ENCODE results near the gene PIANP.

Gene PIANP

GRCh38 chr12:6667559-6668210 lies 32.9 kb downstream of the PIANP start:
- TF ChIP-seq, protein P1, sequence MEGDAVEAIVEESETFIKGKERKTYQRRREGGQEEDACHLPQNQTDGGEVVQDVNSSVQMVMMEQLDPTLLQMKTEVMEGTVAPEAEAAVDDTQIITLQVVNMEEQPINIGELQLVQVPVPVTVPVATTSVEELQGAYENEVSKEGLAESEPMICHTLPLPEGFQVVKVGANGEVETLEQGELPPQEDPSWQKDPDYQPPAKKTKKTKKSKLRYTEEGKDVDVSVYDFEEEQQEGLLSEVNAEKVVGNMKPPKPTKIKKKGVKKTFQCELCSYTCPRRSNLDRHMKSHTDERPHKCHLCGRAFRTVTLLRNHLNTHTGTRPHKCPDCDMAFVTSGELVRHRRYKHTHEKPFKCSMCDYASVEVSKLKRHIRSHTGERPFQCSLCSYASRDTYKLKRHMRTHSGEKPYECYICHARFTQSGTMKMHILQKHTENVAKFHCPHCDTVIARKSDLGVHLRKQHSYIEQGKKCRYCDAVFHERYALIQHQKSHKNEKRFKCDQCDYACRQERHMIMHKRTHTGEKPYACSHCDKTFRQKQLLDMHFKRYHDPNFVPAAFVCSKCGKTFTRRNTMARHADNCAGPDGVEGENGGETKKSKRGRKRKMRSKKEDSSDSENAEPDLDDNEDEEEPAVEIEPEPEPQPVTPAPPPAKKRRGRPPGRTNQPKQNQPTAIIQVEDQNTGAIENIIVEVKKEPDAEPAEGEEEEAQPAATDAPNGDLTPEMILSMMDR (IDR thresholded peaks at IDR 0.05; ENCODE audit: low read depth, low read length, poor library complexity, severe bottlenecking) = peak; percentile 43
- TF ChIP-seq EZH2phosphoT487 (IDR thresholded peaks at IDR 0.05; ENCODE audit: borderline replicate concordance, low read length) = no peak
- Histone ChIP-seq H3K36me3 (ENCODE audit: control insufficient read depth, low read length) (peaks cover 65% of the 10 kb centered on the region), H3K4me1 (ENCODE audit: control insufficient read depth, low read length) (peaks cover 10% of the 10 kb centered on the region)

DNA sequence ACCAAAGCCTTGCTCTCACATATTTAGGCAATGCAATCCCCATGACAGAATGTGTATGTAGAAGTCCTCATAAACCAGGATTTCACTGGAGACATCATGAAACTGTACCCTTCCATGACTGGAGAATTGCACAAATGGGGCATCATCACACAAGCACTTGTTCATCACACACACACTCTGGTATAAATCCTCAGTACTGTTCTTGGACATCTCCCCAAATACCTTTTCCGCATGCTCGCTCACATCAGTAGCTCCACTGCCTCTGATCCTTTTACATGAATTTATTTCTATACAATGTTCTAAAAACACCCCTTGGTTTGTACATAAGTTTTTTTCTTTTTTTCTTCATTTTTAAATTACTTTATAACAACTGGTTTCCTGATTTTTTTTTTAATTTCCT lies 34.4 kb downstream of the PIANP start:
- Histone ChIP-seq H3K79me2 (ENCODE audit: control insufficient read depth, low read length) (peaks cover 15% of the 10 kb centered on the region), H3K27me3 (ENCODE audit: control insufficient read depth, low read length) (no peaks in the 10 kb centered on the region), H3K36me3 (ENCODE audit: control insufficient read depth, low read length) (peaks cover 50% of the 10 kb centered on the region), H3K4me3 (ENCODE audit: low read length) (no peak overlapping the region), H3K4me1 (ENCODE audit: control insufficient read depth, low read length) (peaks cover 20% of the 10 kb centered on the region), H3K9me3 (ENCODE audit: control insufficient read depth, insufficient read depth, low read length) (no peaks in the 10 kb centered on the region), H4K20me1 (ENCODE audit: control insufficient read depth, insufficient read depth, low read depth, low read length) (no peaks in the 10 kb centered on the region), H3K4me2 (ENCODE audit: low read length) (no peak overlapping the region), H3K9me2 (replicated peaks; ENCODE audit: control insufficient read depth, low read length) (no peaks in the 10 kb centered on the region), H3K27ac (ENCODE audit: low read depth, low read length) (no peak overlapping the region), H3F3A (ENCODE audit: control insufficient read depth, insufficient read depth) (peaks cover 21% of the 10 kb centered on the region)
- TF ChIP-seq EZH2phosphoT487 (IDR thresholded peaks at IDR 0.05; ENCODE audit: borderline replicate concordance, low read length) = no peak
- TF ChIP-seq, protein P1 (IDR thresholded peaks at IDR 0.05; ENCODE audit: low read depth, low read length, poor library complexity, severe bottlenecking) = no peak

More at GRCh38 chr12:6667559-6668210, 32.9 kb downstream of the PIANP start:
- no peak overlapping the region for H3K4me2 ChIP-seq (ENCODE audit: low read length)
- H3K9me2 ChIP-seq (replicated peaks; ENCODE audit: control insufficient read depth, low read length) = no peaks in the 10 kb centered on the region
- H3K4me3 ChIP-seq (ENCODE audit: low read length) = no peak overlapping the region
- peaks cover 19% of the 10 kb centered on the region for H3F3A ChIP-seq (ENCODE audit: control insufficient read depth, insufficient read depth)
- H3K27ac ChIP-seq (ENCODE audit: low read depth, low read length) = no peak overlapping the region
- peaks cover 2% of the 10 kb centered on the region for H3K79me2 ChIP-seq (ENCODE audit: control insufficient read depth, low read length)
- H3K9me3 ChIP-seq (ENCODE audit: control insufficient read depth, insufficient read depth, low read length) = no peaks in the 10 kb centered on the region
- no peaks in the 10 kb centered on the region for H3K27me3 ChIP-seq (ENCODE audit: control insufficient read depth, low read length)
- H4K20me1 ChIP-seq (ENCODE audit: control insufficient read depth, insufficient read depth, low read depth, low read length) = no peaks in the 10 kb centered on the region

DNA sequence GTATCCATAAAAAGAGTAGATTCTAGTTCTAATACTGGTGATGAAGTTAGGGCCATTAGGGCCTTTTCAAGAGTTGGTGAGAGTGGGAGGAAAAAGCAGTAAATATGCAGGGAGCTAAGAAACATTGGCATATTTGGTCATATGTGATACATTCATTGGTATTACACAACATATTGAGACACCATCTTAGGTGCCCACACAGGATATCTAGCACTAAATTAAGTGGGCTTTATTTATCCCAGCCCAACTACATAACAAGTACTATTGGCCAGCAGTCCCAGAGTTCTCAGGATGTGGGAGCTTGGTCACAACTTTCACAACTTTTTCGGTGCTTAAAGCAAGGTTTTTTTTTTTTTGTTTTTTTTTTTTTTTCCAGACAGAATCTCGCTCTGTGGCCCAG lies 35.7 kb downstream of the PIANP start:
- H3K9me2 ChIP-seq (replicated peaks; ENCODE audit: control insufficient read depth, low read length) = no peaks in the 10 kb centered on the region
- H3K79me2 ChIP-seq (ENCODE audit: control insufficient read depth, low read length) = peaks cover 15% of the 10 kb centered on the region
- H3F3A ChIP-seq (ENCODE audit: control insufficient read depth, insufficient read depth) = peaks cover 21% of the 10 kb centered on the region
- H3K4me3 ChIP-seq (ENCODE audit: low read length) = no peak overlapping the region
- TF ChIP-seq, protein P1 (IDR thresholded peaks at IDR 0.05; ENCODE audit: low read depth, low read length, poor library complexity, severe bottlenecking) = no peak
- H3K27ac ChIP-seq (ENCODE audit: low read depth, low read length) = no peak overlapping the region
- peaks cover 20% of the 10 kb centered on the region for H3K4me1 ChIP-seq (ENCODE audit: control insufficient read depth, low read length)
- no peaks in the 10 kb centered on the region for H3K27me3 ChIP-seq (ENCODE audit: control insufficient read depth, low read length)
- H3K9me3 ChIP-seq (ENCODE audit: control insufficient read depth, insufficient read depth, low read length) = no peaks in the 10 kb centered on the region
- peaks cover 37% of the 10 kb centered on the region for H3K36me3 ChIP-seq (ENCODE audit: control insufficient read depth, low read length)
- no peak overlapping the region for H3K4me2 ChIP-seq (ENCODE audit: low read length)
- no peaks in the 10 kb centered on the region for H4K20me1 ChIP-seq (ENCODE audit: control insufficient read depth, insufficient read depth, low read depth, low read length)
